GM19455 (cell line): ENCODE results near the gene PELI3.
"Not testable (repeated sequence)": the region's sequence is repeated elsewhere in the genome, so short reads cannot be mapped to it uniquely, and the experiment has no call there.

ENCODE experiments used
- ATAC-seq: cut with Tn5 transposase; IDR thresholded peaks from one replicate; pipeline ENCODE4 v1.9.1; 2021; ENCODE audit not compliant: unreplicated experiment

The PELI3 gene

GRCh38 chr11:66443602-66444001, 23.1 kb upstream of the PELI3 start:
- ATAC-seq = no peak

GRCh38 chr11:66447012-66447411, 19.7 kb upstream of the PELI3 start:
- no peak for ATAC-seq

GRCh38 chr11:66448523-66448922, 18.2 kb upstream of the PELI3 start:
- no peak for ATAC-seq

- no peak for ATAC-seq
These were observed 16.1 kb upstream of the PELI3 start for GRCh38 chr11:66450560-66450959.

- no peak for ATAC-seq
These were observed 15.0 kb upstream of the PELI3 start for GRCh38 chr11:66451663-66452062.

- ATAC-seq = no peak
These were observed 12.5 kb upstream of the PELI3 start for GRCh38 chr11:66454247-66454646.

- no peak for ATAC-seq
These were observed 11.9 kb upstream of the PELI3 start for GRCh38 chr11:66454828-66455227.

GRCh38 chr11:66457826-66458225, 8.9 kb upstream of the PELI3 start:
- no peak for ATAC-seq

- ATAC-seq = no peak
These were observed 7.4 kb upstream of the PELI3 start for GRCh38 chr11:66459138-66459778.

- no peak for ATAC-seq
These were observed 4.7 kb upstream of the PELI3 start for GRCh38 chr11:66462010-66462409.

- ATAC-seq = no peak
These were observed 3.8 kb upstream of the PELI3 start for GRCh38 chr11:66462911-66463310.

GRCh38 chr11:66464116-66464515, 2.6 kb upstream of the PELI3 start:
- not testable (repeated sequence) for ATAC-seq

GRCh38 chr11:66464916-66465315, 1.8 kb upstream of the PELI3 start:
- no peak for ATAC-seq

- no peak for ATAC-seq
These were observed 1.1 kb upstream of the PELI3 start for GRCh38 chr11:66465373-66466224.

GRCh38 chr11:66467034-66467659, 442 bp downstream of the PELI3 start:
- ATAC-seq = peak; percentile 39

- no peak for ATAC-seq
These were observed 1.1 kb downstream of the PELI3 start for GRCh38 chr11:66467756-66468155.

GRCh38 chr11:66468691-66469090, 2.0 kb downstream of the PELI3 start:
- ATAC-seq = no peak

- no peak for ATAC-seq
These were observed 2.7 kb downstream of the PELI3 start for GRCh38 chr11:66469441-66469840.

- no peak for ATAC-seq
These were observed 3.3 kb downstream of the PELI3 start for GRCh38 chr11:66470015-66470414.

- ATAC-seq = no peak
These were observed 4.4 kb downstream of the PELI3 start for GRCh38 chr11:66471142-66471541.

- no peak for ATAC-seq
These were observed 5.3 kb downstream of the PELI3 start for GRCh38 chr11:66472054-66472453.

- no peak for ATAC-seq
These were observed 6.5 kb downstream of the PELI3 start for GRCh38 chr11:66473167-66473566.
